ENCODE measurements around the gene TMEM164. TPM values are rescaled to one million over a fixed set of nuclear protein-coding genes. Genes with fewer than 3 reads are reported as not detected.
A peak's percentile ranks its signal among the peaks of the same experiment; 100 is the strongest.

TMEM164 gene
- total RNA-seq, 1 donor from 2014 or later, result 17.2 TPM

GRCh38 chrX:110212299-110212698 is 209.4 kb downstream of the TMEM164 start:
- DNase-seq, result peak; percentile 12

- no peak for DNase-seq
Measured at GRCh38 chrX:110213183-110213582, 210.3 kb downstream of the TMEM164 start.

- no peak for DNase-seq
Measured at GRCh38 chrX:110214684-110215083, 211.8 kb downstream of the TMEM164 start.

- DNase-seq, result no peak
Measured at GRCh38 chrX:110215411-110215810, 212.5 kb downstream of the TMEM164 start.

- DNase-seq, result no peak
Measured at GRCh38 chrX:110216027-110216426, 213.1 kb downstream of the TMEM164 start.

GRCh38 chrX:110218591-110218990 is 215.7 kb downstream of the TMEM164 start:
- no peak for DNase-seq

GRCh38 chrX:110219920-110220319 is 217.0 kb downstream of the TMEM164 start:
- no peak for DNase-seq

GRCh38 chrX:110222497-110223257 is 219.8 kb downstream of the TMEM164 start:
- DNase-seq, result no peak

- DNase-seq, result no peak
Measured at GRCh38 chrX:110224926-110225617, 222.2 kb downstream of the TMEM164 start.

GRCh38 chrX:110226931-110227330 is 224.0 kb downstream of the TMEM164 start:
- DNase-seq, result no peak

Measured in dermis blood vessel endothelial cell (primary cell).